ENCODE measurements around the gene WDFY4.

WDFY4 gene

DNA sequence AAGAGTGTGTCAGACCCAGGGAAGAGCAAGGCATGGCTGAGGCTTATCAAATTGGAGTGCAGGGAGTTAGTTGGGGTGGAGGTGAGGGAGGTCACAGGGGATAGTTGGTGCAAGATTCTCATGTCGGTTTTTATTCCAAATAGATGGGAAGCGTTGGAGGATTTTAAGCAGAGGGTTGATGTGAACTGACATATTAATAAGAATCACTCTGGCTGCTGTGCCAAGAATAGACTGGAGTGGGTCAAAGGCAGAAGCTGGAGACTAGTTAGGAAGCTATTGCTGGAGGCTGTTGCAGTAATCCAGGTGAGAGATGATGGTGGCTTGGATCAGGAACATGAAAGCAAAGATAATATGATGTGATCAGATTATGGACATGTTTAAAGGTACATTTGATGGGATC lies 218.5 kb downstream of the WDFY4 start:
- TF ChIP-seq SIN3A (IDR thresholded peaks at IDR 0.05; ENCODE audit: borderline replicate concordance, insufficient read depth, low read length), result no peak
- no peak for TF ChIP-seq FOXP2 (optimal IDR thresholded peaks at IDR 0.05; ENCODE audit: borderline replicate concordance, extremely low read depth, extremely low read length, insufficient read depth)
- TF ChIP-seq, protein P1, sequence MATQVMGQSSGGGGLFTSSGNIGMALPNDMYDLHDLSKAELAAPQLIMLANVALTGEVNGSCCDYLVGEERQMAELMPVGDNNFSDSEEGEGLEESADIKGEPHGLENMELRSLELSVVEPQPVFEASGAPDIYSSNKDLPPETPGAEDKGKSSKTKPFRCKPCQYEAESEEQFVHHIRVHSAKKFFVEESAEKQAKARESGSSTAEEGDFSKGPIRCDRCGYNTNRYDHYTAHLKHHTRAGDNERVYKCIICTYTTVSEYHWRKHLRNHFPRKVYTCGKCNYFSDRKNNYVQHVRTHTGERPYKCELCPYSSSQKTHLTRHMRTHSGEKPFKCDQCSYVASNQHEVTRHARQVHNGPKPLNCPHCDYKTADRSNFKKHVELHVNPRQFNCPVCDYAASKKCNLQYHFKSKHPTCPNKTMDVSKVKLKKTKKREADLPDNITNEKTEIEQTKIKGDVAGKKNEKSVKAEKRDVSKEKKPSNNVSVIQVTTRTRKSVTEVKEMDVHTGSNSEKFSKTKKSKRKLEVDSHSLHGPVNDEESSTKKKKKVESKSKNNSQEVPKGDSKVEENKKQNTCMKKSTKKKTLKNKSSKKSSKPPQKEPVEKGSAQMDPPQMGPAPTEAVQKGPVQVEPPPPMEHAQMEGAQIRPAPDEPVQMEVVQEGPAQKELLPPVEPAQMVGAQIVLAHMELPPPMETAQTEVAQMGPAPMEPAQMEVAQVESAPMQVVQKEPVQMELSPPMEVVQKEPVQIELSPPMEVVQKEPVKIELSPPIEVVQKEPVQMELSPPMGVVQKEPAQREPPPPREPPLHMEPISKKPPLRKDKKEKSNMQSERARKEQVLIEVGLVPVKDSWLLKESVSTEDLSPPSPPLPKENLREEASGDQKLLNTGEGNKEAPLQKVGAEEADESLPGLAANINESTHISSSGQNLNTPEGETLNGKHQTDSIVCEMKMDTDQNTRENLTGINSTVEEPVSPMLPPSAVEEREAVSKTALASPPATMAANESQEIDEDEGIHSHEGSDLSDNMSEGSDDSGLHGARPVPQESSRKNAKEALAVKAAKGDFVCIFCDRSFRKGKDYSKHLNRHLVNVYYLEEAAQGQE (IDR thresholded peaks at IDR 0.05; ENCODE audit: insufficient read depth in 1 of 2, low read depth in 2 of 2, low read length in 2 of 2), result no peak
- TF ChIP-seq POLR2AphosphoS5 (IDR thresholded peaks at IDR 0.05; ENCODE audit: low read depth, low read length), result no peak
- no peak for TF ChIP-seq TAF1 (IDR thresholded peaks at IDR 0.05; ENCODE audit: borderline replicate concordance, insufficient read depth, low read length)

DNA sequence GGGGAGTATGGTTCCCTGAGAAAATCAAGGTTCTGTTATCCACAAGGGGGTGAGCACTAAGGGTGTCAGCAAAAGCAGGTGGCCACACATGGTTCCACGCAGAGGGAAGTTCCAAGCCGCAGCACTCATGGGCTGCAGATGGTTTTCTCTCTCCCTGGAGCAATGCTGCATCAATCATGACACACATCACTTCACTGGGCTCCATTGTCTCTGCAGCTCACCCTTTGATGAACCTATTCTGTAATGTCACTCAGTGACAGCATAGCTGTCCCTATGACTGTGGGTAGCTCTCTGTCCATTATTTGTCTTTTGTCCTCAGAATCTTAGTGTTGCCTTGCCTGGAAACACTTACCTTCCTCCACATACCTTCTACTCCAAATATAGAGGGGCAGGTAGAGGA lies 220.2 kb downstream of the WDFY4 start:
- TF ChIP-seq, protein P1 (IDR thresholded peaks at IDR 0.05; ENCODE audit: insufficient read depth in 1 of 2, low read depth in 2 of 2, low read length in 2 of 2), result no peak
- TF ChIP-seq TAF1 (IDR thresholded peaks at IDR 0.05; ENCODE audit: borderline replicate concordance, insufficient read depth, low read length) (no peak), POLR2AphosphoS5 (IDR thresholded peaks at IDR 0.05; ENCODE audit: low read depth, low read length) (no peak), FOXP2 (optimal IDR thresholded peaks at IDR 0.05; ENCODE audit: borderline replicate concordance, extremely low read depth, extremely low read length, insufficient read depth) (no peak), SIN3A (IDR thresholded peaks at IDR 0.05; ENCODE audit: borderline replicate concordance, insufficient read depth, low read length) (no peak)

DNA sequence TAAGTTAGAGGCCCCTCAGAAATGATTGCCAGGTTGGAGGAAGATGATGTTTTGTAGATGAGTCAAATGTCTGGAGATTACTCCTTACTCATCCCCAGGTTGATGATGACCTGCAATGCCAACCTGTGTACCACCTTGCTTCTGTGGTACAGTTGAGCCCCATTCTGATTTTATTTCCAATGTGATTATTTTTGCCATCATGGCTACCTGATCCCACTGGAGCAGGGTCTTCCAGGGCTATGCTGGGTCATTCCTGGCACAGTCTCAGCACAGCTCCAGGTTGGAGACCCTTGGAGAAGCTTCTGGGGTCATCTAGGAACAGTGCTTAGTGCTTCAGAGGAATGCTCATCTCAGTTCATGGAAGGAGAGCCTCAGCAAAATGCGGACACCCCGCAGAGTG lies 220.6 kb downstream of the WDFY4 start:
- TF ChIP-seq POLR2AphosphoS5 (IDR thresholded peaks at IDR 0.05; ENCODE audit: low read depth, low read length) (no peak), SIN3A (IDR thresholded peaks at IDR 0.05; ENCODE audit: borderline replicate concordance, insufficient read depth, low read length) (no peak), TAF1 (IDR thresholded peaks at IDR 0.05; ENCODE audit: borderline replicate concordance, insufficient read depth, low read length) (no peak), FOXP2 (optimal IDR thresholded peaks at IDR 0.05; ENCODE audit: borderline replicate concordance, extremely low read depth, extremely low read length, insufficient read depth) (no peak)
- TF ChIP-seq, protein P1 (IDR thresholded peaks at IDR 0.05; ENCODE audit: insufficient read depth in 1 of 2, low read depth in 2 of 2, low read length in 2 of 2), result no peak

DNA sequence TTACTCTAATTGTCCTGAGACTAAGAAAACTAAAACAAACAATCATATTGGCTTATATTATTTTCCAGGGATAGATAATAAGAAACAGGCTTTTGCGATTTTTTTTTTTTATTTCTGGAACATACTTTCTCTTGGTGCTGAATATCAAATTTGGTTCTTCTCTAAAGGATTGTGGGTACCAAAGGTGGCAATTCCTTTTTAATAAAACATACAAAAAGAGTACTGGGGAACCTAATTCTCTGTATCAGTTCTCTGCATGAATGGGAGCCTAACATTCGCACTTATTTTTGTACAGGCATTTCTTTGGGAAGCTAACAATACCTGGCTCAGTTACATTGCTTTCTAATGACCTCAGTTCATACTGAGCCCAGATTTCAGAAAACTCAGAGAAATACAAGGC lies 222.2 kb downstream of the WDFY4 start:
- no peak for TF ChIP-seq SIN3A (IDR thresholded peaks at IDR 0.05; ENCODE audit: borderline replicate concordance, insufficient read depth, low read length)
- no peak for TF ChIP-seq FOXP2 (optimal IDR thresholded peaks at IDR 0.05; ENCODE audit: borderline replicate concordance, extremely low read depth, extremely low read length, insufficient read depth)
- no peak for TF ChIP-seq POLR2AphosphoS5 (IDR thresholded peaks at IDR 0.05; ENCODE audit: low read depth, low read length)
- TF ChIP-seq, protein P1 (IDR thresholded peaks at IDR 0.05; ENCODE audit: insufficient read depth in 1 of 2, low read depth in 2 of 2, low read length in 2 of 2), result no peak
- no peak for TF ChIP-seq TAF1 (IDR thresholded peaks at IDR 0.05; ENCODE audit: borderline replicate concordance, insufficient read depth, low read length)

DNA sequence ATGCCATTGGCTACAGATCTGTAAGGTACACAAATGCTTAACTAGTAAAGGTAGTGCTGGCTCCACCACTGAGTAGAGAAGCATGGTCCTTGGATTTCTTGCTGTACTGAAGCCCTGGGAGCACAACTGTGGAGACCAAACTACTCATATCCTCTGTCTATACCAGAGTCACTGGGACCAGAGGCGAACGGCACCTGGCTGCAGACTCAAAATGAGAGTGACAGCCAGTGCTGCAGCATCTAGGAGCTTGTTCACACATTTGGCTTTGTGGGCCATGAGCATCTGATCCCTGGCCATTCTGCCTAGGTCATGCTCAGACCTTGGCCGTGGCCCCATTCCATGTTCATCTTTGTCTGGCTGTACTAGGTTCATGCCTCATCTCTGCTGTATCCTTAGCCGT lies 223.1 kb downstream of the WDFY4 start:
- TF ChIP-seq FOXP2 (optimal IDR thresholded peaks at IDR 0.05; ENCODE audit: borderline replicate concordance, extremely low read depth, extremely low read length, insufficient read depth), result no peak
- TF ChIP-seq POLR2AphosphoS5 (IDR thresholded peaks at IDR 0.05; ENCODE audit: low read depth, low read length), result no peak
- TF ChIP-seq, protein P1 (IDR thresholded peaks at IDR 0.05; ENCODE audit: insufficient read depth in 1 of 2, low read depth in 2 of 2, low read length in 2 of 2), result no peak
- TF ChIP-seq TAF1 (IDR thresholded peaks at IDR 0.05; ENCODE audit: borderline replicate concordance, insufficient read depth, low read length), result no peak
- no peak for TF ChIP-seq SIN3A (IDR thresholded peaks at IDR 0.05; ENCODE audit: borderline replicate concordance, insufficient read depth, low read length)
